Stimulated activated CD4-positive, alpha-beta T cell treated with anti-CD3 and anti-CD28 coated beads, Interleukin-12 subunit alpha, Interleukin-12 subunit beta, amount 100 ng/mL, for 48 hours (primary cell): Measurements from ENCODE around the gene ZNF429.
"Not testable (repeated sequence)": the region's sequence is repeated elsewhere in the genome, so short reads cannot be mapped to it uniquely, and the experiment has no call there.

Experiments
- DNase-seq, 3 donors: peaks; one replicate each; pipeline ENCODE4 v3.0.0-alpha.2; 2020; ENCODE audit warnings: low read depth in 2 of 3, low spot score in 1 of 3

ZNF429 gene

GRCh38 chr19:21588065-21588601 lies 82.7 kb downstream of the ZNF429 start:
- DNase-seq: no peak

- no peak for DNase-seq
These were observed 85.5 kb downstream of the ZNF429 start for GRCh38 chr19:21590867-21591266.

GRCh38 chr19:21593008-21593481 lies 87.6 kb downstream of the ZNF429 start:
- DNase-seq: no peak

- DNase-seq: no peak
These were observed 88.1 kb downstream of the ZNF429 start for GRCh38 chr19:21593502-21593901.

- no peak for DNase-seq
These were observed 88.8 kb downstream of the ZNF429 start for GRCh38 chr19:21593934-21594820.

GRCh38 chr19:21595185-21595584 lies 89.8 kb downstream of the ZNF429 start:
- no peak for DNase-seq

- DNase-seq: no peak
These were observed 96.8 kb downstream of the ZNF429 start for GRCh38 chr19:21602082-21602658.

GRCh38 chr19:21602659-21603430 lies 97.4 kb downstream of the ZNF429 start:
- not testable (repeated sequence) for DNase-seq

- no peak for DNase-seq
These were observed 98.2 kb downstream of the ZNF429 start for GRCh38 chr19:21603431-21604231.

GRCh38 chr19:21604351-21604926 lies 99.0 kb downstream of the ZNF429 start:
- DNase-seq: no peak
